Midbrain (tissue), 1 donor: ENCODE measurements around the gene ASS1.
"Not testable (repeated sequence)": the region's sequence is repeated elsewhere in the genome, so short reads cannot be mapped to it uniquely, and the experiment has no call there.

Experiments used
- DNase-seq: peaks from one replicate; lab custom pipeline; 2025; lab: John Stamatoyannopoulos, UW

ASS1 gene

DNA sequence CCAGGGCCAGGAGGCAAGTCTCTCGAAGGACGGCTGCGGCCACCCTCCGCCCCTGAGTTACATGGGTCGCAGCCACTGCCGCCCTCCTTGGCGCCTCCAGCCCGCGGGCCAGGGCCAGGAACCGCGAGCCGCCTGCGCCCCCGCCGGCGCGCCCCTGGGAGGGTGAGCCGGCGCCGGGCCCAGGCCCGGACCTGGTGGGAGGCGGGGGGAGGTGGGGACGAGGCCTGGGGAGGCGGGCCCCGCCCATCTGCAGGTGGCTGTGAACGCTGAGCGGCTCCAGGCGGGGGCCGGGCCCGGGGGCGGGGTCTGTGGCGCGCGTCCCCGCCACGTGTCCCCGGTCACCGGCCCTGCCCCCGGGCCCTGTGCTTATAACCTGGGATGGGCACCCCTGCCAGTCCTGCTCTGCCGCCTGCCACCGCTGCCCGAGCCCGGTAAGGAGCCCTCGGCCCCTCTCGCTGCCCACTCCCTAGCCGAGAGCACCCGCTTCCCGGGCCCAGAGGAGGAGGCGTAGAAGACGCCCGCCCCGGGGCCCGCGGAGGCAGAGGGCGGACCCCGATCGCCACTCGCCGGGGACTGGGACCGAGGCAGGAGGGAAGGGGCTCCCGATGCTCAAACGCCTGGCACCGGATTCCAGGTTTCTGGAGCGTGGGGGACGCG is at the start of gene ASS1:
Gene ASS1 (plus strand): TSS at position 397 of the 657 bp plus-strand sequence. CDS start 7,268 bp downstream, outside the sequence.
- peak; percentile 24 for DNase-seq

GRCh38 chr9:130395810-130396435 is 48.8 kb upstream of the ASS1 start:
- DNase-seq = no peak

GRCh38 chr9:130396581-130396980 is 48.2 kb upstream of the ASS1 start:
- DNase-seq = no peak

- DNase-seq = no peak
Observed at GRCh38 chr9:130398487-130399240, 46.1 kb upstream of the ASS1 start.

- no peak for DNase-seq
Observed at GRCh38 chr9:130399768-130400167, 45.0 kb upstream of the ASS1 start.

GRCh38 chr9:130400870-130401269 is 43.9 kb upstream of the ASS1 start:
- DNase-seq = no peak

DNA sequence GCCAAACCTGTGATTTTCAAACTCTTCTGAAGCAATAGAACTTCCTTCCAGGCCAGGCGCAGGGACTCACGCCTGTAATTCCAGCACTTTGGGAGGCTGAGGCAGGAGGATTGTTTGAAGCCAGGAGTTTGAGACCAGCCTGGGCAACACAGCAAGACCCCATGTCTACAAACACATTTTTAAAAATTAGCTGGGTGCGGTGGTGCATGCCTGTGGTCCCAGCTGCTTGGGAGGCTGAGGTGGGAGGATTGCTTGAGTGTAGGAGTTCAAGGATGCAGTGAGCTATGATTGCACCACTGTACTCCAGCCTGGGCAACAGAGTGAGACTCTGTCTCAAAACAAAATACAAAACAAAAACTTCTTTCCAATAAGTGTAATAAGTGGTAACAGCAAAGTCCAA is 43.0 kb upstream of the ASS1 start:
- not testable (repeated sequence) for DNase-seq

DNA sequence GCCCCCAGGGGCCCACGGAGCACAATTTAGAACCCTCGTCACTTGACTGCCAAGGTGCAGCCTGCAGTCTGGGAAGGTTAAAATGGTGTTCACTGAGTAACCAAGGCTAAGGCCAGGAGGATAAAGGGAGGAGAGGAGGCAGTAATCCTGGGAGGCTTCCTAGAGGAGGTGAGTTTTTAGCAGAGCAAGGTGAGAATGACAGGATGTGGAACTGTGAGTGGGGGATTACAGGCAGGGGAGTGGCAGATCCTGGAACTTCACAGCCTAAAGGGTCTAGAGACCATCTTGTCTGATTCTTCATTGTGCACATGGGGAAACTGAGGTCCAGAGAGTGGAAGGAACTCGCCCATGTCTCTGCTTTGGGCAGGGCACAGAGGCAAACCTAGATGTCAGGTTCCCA is 42.5 kb upstream of the ASS1 start:
- DNase-seq = no peak

DNA sequence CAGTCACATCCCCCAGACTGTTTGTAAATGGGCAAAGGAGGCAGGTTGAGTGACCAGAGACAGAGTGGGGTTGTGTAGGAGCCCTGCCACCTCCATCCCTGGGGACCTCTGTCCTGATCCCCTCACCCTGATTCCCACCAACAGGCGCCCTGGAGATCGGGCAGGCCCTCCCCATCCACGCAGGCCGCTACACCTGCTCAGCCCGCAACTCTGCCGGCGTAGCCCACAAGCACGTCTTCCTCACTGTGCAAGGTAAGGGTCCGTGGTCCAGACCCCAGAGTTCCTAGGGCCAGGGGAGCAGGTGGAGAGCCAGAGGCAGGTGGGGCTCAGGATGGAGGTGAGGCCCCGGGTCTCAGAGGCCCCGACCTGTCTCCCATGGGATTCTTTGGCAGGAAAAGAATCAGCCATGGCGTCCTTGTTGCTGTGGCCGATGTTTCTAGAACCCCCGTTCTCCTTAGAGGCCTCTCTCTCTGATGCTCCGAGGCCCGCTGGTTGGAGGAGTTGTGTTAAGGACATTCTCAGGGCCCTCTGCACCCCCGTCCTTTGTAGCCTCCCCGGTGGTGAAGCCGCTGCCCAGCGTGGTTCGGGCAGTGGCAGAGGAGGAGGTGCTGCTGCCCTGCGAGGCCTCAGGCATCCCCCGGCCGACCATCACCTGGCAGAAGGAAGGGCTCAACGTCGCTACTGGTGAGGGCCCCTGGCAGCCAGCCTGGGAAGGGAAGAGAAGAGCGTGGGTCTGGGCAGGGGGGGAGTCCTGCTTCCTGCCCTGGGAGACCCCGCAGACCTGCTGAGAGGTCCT is 41.9 kb upstream of the ASS1 start:
- no peak for DNase-seq

GRCh38 chr9:130405657-130406257 is 39.0 kb upstream of the ASS1 start:
- no peak for DNase-seq

GRCh38 chr9:130406278-130406895 is 38.4 kb upstream of the ASS1 start:
- no peak for DNase-seq

GRCh38 chr9:130407916-130408663 is 36.7 kb upstream of the ASS1 start:
- DNase-seq = no peak

- DNase-seq = no peak
Observed at GRCh38 chr9:130408669-130409068, 36.1 kb upstream of the ASS1 start.

DNA sequence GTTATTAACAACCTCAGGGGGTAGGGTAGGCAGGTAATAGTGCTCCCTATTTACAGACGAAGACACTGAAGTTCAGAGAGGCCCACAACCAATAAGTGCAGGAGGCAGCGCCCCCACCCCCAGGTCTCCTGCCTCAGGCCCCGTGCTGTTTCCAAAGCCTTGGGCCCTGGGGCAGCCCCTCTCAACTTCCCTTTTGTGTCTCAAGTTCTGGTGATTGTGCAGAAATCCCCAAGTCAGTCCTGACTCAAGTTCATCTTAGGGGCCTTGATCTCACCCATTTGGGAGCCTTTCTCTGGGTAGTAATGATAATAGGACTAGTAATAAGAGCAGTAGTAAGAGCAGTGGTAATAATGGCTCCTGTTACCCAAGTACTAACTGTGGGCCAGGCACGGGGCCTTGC is 35.5 kb upstream of the ASS1 start:
- DNase-seq = no peak

- no peak for DNase-seq
Observed at GRCh38 chr9:130410443-130410842, 34.3 kb upstream of the ASS1 start.

DNA sequence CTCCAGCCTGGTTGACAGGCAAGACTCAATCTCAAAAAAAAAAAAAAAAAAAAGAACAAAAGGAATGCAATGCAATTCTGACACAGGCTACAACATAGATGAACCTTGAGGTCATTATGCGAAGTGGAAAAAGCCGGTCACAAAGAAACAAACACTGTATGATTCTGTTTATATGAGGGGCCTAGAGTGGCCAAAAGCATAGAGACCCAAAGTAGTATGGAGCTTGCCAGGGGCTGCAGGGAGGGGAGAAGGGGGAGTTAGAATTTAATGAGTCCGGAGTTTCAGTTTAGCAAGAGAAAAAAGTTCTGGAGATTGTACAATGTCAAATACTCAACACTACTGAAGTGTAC is 33.2 kb upstream of the ASS1 start:
- DNase-seq = no peak

GRCh38 chr9:130414081-130414731 is 30.6 kb upstream of the ASS1 start:
- no peak for DNase-seq

- DNase-seq = no peak
Observed at GRCh38 chr9:130414910-130415746, 29.6 kb upstream of the ASS1 start.

GRCh38 chr9:130417602-130418001 is 27.2 kb upstream of the ASS1 start:
- no peak for DNase-seq
